ENCODE measurements around the gene ZNF764.
"Not testable (repeated sequence)": the region's sequence is repeated elsewhere in the genome, so short reads cannot be mapped to it uniquely, and the experiment has no call there.

The ZNF764 gene

DNA sequence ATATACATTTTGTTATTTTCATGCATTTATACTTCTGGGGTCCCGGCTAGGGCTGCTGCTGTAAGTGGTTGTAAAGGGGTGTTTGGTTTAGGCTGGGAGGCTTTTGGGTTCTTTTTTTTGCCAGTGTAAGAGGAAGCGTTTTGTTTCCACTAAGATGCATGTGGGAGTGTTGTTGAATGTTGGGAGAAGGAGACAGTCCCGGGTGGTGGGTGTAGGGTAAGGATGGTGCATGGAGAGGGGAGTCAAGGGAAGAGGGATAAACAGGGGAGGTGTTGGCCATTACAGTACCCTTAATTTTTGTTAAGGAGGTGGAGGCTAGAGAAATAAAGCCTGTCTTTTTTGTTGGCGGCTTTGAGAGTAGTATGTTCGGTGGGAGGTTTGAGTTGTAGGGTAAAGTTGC, 15.1 kb downstream of the ZNF764 start:
- DNase-seq, result no peak

DNA sequence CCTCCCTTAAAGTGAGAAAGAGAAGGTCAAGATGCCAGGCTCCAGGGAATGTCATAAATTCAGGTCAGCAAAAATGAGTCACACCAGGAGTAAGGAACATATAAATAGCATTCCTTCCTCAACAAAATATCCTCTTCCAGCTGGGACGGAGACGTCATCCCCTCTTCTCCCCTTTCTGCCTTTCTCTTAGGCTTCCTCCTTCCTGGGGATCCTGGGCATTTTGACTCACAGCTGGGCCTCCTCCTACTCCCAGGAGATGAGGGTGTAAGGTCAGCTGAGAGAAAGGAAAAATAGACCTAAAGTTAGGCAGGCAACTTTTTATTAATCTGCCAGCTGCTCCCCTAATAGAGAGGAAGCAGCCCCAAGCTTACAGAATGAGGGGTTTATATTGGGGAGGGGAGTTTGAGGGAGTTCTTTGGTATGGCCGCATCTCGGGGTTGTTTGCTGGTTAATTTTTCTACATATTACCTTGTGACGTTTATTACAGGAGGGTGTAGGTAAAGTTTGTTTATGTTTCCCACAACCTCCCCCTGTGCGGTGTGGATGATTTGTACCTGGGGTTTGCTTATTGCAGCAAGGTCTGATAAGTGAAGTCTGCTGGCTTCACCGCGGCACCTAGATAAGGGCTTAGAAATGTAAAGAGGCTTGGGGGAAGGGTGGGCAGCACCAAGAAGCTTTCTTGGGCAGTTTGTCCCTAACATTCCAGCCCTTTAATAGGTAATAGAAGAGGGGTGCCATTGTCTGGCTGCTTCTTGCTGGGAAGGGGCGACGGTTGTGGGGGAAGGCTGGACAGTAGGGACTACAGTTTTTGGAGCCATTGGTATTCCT, 16.5 kb downstream of the ZNF764 start:
- DNase-seq, result no peak

DNA sequence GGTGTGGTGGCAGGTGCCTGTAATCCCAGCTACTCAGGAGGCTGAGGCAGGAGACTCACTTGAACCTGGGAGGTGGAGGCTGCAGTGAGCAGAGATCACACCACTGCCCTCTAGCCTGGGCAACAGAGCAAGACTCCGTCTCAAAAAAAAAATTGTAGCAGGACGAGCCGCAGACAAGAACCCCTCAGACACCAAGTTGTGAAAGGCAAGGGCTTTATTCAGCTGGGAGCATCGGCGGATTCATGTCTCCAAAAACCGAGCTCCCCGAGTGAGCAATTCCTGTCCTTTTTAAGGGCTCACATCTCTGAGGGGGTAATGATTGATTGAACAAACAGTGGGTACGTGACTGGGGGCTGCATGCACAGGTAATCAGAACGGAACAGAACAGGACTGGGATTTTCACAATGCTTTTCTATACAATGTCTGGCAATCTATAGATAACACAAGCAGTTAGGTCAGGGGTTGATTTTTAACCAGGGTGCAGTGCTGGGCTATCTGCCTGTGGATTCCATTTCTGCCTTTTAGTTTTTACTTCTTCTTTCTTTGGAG, 17.2 kb downstream of the ZNF764 start:
- DNase-seq, result not testable (repeated sequence)

DNA sequence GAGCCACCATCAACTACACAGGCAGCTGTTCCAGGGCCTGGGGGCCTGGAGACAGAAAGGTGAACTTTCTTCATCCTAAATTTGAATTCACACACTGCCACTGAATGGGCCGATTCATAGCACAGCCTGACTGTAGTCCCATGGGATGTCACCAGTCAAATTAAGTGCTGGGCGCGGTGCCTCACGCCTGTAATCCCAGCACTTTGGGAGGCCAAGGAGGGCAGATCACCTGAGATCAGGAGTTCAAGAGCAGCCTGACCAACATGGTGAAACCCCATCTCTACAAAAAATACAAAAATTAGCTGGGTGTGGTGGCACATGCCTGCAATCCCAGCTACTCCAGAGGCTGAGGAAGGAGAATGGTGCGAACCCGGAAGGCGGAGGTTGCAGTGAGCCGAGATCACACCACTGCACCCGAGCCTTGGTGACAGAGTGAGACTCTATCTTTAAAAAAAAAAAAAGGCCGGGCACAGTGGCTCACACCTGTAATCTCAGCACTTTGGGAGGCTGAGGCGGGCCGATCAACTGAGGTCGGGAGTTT, 18.1 kb downstream of the ZNF764 start:
- DNase-seq, result not testable (repeated sequence)

DNA sequence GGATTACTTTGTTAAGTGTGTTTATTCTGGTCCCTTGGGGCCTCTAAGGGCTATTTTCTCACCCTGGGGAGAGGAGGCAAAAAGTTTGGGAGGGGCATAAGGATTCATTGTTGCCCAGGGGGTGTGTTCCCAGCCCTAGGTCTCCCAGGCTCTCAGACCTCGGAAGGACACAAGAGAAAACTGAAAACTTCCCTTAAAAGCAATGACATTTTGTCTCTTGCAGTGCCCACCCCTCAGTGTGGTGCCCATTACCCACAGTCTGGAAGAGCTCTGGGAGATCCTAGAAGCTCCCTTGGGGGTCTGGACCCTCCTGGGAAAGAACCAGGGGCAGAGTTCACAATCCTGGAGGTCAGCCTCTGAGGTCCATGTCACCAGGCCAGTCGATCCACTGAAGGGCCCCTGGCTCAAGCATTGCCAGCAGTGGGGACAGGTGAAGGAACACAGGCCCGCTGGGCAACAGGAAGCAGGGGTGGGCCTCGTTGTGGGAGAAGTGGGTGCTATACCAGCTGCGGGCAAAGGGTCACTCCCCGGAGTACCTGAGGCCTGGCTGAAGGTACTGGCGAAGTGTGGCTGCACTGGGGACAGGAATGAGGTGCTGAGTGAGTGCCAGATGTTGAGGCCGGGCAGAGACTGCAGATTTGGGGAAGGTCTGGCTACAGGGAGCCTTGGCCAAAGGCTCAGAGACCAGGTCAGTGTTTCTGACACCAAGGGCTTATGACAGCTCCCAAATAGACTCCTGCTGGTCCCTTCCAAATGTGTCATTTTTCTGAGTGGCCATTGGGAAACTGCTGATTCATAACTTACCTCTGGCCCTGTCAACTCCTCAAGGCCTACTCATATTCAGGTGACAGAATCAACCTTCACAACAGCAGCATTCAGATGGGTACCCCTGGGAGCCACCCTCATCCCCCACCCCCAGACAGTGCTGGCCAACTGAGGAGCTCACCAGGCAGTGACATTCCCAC, 18.9 kb downstream of the ZNF764 start:
- no peak for DNase-seq

DNA sequence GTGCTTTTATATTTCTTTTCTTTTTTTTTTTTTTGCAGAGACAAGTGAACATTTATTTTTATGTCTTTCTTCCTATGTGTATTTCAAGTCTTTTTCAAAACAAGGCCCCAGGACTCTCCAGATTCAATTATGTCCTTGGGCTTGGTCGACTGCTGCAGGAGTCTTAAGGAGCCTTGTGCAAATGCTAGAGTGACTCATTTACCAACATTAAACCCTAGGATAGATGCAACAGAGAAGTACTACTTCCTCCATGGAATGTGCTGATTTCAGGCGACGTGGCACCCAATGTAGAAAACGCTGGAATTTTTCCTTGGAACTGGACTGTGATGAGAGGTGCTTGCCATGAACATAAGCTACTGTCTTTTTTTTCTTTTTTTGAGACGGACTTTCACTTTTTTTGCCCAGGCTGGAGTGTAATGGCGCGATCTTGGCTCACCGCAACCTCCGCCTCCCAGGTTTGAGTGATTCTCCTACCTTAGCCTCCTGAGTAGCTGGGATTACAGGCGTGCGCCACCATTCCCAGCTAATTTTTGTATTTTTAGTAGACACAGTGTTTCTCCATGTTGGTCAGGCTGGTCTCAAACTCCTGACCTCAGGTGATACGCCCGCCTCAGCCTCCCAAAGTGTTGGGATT, 21.7 kb downstream of the ZNF764 start:
- DNase-seq, result not testable (repeated sequence)

DNA sequence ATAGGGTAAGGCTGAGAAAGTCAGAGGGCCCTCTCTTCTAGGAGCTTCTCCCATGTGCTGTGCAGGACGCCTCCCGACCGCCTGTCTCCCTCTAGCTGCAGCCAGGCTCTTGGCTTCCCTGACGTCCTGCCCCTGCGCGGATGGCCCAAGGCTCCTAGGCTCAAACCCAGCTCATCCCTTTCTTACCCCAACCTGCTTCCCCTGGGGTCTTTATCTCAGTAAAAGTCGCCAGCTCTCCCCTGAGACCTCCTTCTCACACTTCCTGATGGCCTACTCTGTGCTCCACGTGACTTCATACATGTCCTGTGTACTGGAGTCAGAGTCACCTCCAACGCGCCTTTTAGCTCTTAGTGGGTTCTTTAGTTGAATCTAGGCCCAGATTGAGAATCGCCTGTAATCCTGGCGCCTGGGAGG, 22.4 kb downstream of the ZNF764 start:
- DNase-seq, result peak; percentile 70 to 77

DNA sequence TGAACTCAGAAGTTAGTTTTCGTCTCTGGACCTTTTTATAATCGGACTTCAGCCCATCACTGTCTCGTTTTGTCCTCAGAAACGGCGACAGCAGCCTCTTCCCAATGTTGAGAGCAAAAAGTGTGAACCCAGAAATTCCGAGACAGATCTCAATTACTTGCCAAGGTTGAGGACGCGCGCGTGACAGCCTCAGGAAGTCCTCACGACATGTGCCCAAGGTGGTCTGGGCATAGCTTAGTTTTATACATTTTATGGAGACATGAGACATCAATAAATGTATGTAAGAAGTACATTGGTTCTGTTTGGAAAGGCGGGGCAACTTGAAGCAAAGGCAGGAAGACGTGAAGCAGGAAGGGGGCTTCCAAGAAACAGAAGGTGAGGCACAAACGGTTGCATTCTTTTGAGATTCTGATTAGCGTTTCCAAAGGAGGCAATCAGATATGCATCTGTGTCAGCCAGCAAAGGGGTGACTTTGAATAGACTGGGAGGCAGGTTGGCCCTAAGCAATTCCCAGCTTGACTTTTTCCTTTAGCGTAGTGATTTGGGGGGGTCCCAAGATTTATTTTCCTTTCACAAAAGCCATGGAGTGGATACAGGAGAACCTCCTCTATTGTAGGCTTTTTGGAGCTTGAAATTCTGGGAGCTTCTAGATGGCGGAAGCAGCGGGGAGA, 22.9 kb downstream of the ZNF764 start:
- no peak for DNase-seq

DNA sequence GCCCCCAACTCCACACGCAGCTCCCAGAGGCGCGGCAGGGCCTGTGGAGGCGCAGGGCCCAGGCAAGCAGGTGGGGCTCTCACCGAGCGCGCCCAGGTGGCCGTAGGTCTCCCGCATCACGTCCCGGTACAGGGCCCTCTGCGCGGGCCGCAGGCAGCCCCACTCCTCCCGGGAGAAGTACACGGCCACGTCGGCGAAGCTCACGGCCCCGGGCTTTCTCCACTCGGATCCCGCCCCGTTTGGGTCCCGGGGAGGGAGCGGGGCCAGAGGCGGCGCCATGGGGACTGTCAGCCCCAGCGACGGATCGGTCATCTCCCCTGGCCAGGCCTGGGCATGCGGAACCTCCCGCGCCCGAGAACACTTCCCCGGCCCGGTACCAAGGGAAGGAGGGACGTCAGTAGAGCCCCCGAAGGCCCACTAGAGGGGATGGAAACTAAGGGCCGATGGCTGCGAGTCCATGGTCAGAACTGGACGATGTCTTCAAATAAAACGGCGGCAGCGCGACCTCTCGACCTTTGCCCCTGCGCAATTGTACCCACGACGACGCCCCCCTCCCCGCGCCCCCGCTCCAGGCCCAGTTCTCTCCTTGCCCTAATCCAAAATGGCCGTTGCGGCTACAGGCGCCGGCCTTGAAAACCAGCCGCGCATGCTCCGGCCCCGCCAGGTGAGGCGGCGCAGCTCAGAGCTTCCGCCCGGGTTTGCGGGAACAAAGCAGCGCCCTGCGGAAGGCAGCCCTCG, 23.6 kb downstream of the ZNF764 start, which contains the start of gene ZNF747:
TSS of gene ZNF747 (minus strand) at position 491 of the 738 bp plus-strand sequence. CDS start at position 312, 179 bp downstream.
- DNase-seq, result peak; percentile 90 to 93

DNA sequence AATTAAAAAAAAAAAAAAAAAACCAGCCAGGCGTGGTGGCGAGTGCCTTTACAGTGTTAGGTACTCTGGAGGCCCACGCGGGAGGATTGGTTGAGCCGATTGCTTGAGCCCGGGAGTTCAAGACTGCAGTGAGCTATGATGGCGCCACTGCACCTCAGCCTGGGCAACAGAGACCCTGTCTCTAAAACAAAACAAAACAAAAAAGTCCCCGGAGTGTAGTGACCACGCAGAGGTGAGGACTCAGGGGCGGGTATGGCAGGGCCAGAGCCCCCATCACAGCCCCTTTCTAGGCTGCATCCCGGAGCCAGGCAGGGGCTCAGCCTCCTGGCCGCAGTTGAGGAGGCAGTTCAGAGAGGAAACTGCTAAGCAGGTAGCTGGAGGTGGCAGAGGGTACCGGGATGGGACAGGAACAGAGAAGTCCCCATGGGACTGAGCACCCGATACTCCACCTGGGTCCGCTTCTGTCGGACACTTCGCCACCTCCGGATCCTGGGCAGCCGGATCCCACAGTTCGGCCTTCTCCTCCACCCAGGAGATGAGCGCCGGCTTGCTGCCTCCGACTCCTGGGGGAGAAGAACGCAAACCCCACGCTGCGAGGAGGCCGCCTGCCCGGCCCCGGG, 24.3 kb downstream of the ZNF764 start:
- peak; percentile 35 to 47 for DNase-seq

DNA sequence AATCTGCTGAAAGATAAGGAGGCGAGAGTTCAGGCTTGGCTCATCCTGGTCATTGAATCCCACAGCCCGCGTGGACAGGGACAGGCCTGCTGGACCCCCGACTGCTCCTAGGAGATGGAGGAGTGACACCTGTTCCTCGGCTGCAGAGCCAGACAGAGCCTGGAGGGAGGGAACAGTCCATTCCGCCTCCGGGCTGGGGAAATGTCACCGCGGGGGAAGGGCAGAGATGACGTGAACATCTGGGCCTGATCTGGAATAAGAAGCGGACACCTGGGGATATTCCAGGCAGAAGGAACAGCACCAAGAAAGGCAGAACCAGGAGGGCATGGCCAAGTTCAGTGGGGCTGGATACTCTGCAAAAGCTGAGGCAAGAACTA, 25.0 kb downstream of the ZNF764 start:
- no peak for DNase-seq

DNA sequence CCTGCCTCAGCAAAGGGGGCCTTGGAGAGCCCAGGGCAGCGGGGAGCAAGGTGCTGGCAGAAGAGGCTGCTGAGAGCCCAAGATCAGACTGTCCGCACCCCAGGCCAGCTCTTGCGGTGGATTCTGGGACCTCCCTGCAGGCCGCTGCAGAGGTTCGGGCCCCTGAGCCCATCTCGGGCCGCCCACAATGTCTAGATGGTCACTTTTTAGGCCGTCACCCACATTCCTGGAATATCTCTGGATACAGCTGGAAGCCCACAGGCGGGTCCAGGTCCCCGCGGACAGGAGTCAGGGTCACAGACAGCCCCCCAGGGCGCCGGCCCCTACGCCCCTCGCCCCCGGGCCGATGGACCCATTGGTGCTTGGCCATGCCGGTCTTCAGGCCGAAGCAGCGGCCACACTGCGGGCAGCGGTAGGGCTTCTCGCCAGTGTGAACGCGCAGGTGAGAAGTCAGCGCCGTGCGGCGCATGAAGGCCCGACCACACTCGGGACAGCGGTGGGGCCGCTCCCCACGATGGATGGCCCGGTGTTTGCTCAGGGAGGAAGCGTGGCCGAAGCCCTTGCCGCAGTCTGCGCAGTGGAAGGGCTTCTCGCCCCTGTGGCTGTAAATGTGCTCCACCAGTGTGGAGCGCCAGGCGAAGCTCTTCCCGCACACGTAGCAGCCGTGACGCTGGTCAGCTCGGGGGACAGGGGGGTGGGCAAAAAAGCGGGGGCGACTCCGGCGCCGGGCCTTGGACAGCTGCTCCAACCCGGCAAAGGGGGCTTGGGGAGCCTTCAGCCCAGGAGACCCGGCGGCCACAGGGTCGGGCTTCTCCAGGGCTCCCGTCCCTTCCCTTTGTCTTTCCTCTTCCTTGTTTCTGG, 25.7 kb downstream of the ZNF764 start:
- DNase-seq, result no peak

DNA sequence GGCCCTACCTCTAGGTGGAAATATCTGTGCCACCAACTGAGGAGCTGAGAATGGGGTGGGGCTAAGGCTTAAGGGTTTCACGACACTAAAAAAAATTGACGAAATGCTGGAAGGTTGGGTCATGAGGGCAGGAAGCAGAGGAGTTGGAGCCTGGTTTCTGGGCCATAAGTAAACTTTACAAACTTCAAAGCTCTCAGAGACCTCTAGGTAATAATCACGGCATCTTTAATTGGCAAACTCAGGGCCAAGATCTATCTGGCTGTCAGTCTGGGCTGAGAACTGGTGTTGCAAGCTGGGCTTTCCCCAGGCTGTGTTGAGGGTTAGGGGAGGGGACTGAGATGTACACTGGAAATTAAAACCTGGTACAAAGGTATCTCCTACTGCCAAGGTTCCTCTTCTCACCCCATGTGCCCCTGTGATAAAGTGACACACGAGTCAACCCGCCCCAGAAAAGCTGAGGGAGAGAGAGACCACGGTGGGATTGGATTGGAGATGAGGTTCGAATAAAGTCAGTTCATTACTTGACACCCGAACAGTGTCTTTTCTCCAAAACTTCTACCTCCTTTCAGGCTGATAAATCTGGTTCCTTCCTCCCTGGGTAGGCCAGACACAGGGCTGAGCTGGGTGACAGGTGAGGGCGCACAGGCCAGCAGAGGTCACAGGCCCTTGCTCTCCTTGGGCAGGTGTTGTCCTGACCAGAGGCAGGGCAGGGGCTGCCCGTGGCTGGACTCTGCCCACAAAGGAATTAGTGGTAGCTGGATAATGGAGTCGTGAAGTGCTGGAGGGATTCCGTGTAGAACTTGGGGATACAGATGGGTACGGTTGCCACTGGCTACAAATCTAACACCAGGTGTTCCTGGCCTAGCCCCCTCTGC, 27.8 kb downstream of the ZNF764 start:
- no peak for DNase-seq

DNA sequence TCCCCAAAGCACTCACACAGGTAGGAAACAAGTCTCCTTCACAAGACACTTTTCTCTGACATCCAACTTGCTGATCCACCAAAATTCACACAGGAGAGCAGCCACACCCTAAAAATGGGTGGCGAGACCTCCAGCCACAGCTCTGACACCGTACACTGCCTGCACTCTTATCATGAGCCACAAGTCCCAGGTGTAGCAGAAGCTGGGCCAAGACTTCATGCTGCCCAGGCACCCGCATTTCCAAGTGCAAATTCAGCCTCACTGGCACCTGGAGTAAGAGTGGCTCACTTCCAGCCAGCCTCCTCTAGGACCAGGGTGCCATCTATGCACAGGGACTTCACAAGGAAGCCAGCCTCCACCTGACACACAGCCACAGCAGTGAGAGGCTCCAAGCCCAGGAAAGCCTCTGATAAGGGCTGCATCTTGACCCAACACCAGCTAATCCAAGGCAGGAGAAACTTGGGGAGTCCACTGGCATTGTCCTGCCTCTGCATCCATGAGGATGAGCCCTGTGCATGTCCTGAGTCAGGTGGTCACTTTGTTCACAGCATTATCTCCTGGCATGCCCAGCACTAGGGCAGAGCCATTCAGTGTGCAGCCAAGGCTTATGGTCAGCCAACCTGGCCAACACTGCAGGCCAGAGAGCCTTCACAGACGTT, 29.2 kb downstream of the ZNF764 start:
- no peak for DNase-seq

DNA sequence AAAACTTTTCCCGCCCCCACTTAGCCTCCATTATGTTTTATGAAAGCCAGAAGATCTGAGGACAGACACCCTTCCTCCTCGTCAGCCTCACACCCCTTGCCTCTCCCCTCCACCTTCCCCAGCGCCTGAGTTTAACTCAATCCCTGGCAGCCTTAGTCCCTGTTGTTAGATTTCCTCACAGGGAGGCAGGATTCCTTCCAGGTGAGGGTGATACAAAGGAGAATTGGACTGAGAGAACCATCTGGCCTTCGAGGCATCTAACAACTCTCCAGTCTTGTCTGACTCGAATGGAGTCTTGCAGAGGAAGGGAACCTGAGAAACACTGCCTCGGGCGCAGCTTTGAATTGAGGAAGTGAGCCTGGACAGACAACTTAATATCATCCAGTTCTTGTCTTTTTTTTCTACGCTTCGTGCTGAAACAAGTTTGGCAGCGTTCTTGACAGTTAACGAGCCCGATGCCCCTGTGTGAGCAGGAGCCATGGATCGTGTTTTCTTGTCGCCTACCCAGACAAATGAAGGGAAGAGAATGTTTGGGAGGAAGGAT, 30.5 kb downstream of the ZNF764 start:
- DNase-seq, result no peak

DNA sequence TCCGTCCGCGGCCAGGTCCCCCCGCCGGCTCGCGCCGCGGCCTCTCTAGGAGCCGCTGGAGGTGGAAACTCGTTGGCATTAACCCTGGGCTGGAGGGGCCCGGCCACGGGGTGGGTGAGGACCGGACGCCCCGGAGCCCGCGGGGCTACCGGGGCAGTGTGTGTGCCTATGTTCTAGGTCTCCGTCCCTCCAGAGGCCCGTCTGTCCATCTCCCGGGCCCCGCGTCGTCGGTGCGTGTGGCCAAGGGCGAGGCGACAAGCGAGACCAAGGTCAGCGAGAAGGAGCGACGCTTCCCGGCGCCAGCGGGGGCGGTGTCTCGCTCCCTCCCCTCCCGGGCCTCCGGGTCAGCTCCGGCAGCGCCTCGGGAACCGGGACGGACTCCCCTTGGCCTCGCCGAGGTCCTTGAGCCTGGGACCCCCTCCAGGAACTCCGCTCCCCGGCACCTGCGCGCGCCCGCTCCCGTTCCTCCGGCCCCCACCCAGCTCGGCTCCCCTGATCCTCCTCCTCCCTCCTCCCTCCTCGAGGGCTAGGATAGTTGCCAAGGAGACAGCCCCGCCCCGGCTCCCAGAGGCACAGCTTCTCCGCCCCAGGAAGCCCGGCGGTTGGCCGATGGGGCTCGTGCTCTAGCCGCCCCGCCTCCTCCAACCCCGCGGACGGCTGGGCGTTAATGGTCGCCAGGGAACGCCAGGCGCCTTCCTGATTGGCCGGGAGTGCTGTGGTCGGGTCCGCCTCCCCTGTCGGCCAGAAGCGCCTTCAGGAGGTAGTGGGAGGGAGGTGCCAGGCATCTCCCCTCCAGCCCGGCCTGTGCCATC, 31.1 kb downstream of the ZNF764 start:
- DNase-seq, result peak; percentile 98
